Cardiac septum (tissue), 1 donor: ENCODE results near the gene TIAL1. TPM values are rescaled to one million over a fixed set of nuclear protein-coding genes. Genes with fewer than 3 reads are reported as not detected.
A peak's percentile ranks its signal among the peaks of the same experiment; 100 is the strongest.
"Not testable (repeated sequence)": the region's sequence is repeated elsewhere in the genome, so short reads cannot be mapped to it uniquely, and the experiment has no call there.

Experiments
- DNase-seq: peaks from one replicate; pipeline ENCODE4 v3.0.0-alpha.2; 2020; ENCODE audit warnings: low spot score
- intact Hi-C: fragments of 100-400 bp; cut with DNase I; formaldehyde crosslinking; loops from one replicate; pipeline ENCODE4 v1.14.0; 2022
- total RNA-seq: library from RNA; stranded (reverse); fragmentation: NEBNext Ultra II Directional; extraction: Animal tissue kit (Norgen Biotek cat#: 25700); gene quantifications from one replicate; pipeline ENCODE4 v1.2.1, GENCODE V29; 2021
- donor health status: DM: no; HTN: no; CAD: no.

TIAL1 gene
- total RNA-seq, 1 donor from 2014 or later = 75.0 TPM

GRCh38 chr10:119567978-119568377 is 28.8 kb downstream of the TIAL1 start:
- no peak for DNase-seq
- intact Hi-C loops = no loop called here

GRCh38 chr10:119562097-119562496 is 34.7 kb downstream of the TIAL1 start:
- intact Hi-C loops = no loop called here
- DNase-seq = no peak

GRCh38 chr10:119559511-119559910 is 37.3 kb downstream of the TIAL1 start:
- DNase-seq, intact Hi-C loops: not testable (repeated sequence)

GRCh38 chr10:119556081-119556480 is 40.7 kb downstream of the TIAL1 start:
- DNase-seq, intact Hi-C loops: not testable (repeated sequence)

- intact Hi-C loops = no loop called here
- no peak for DNase-seq
Observed at GRCh38 chr10:119555178-119555784, 41.5 kb downstream of the TIAL1 start.

GRCh38 chr10:119550827-119551226 is 45.9 kb downstream of the TIAL1 start:
- intact Hi-C loops = no loop called here
- DNase-seq = no peak

GRCh38 chr10:119549247-119549999 is 47.3 kb downstream of the TIAL1 start:
- DNase-seq = no peak
- intact Hi-C loops = loop anchor here (10.0 kb wide), 1 partner anchor 105 kb away; no protein-coding TSS in a partner anchor

- intact Hi-C loops = loop anchor here (10.0 kb wide), 1 partner anchor 101 kb away; no protein-coding TSS in a partner anchor
- DNase-seq = no peak
Observed at GRCh38 chr10:119546009-119546408, 50.8 kb downstream of the TIAL1 start.

GRCh38 chr10:119545310-119545709 is 51.5 kb downstream of the TIAL1 start:
- intact Hi-C loops = loop anchor here (10.0 kb wide), 1 partner anchor 101 kb away; no protein-coding TSS in a partner anchor
- DNase-seq = no peak

- intact Hi-C loops = loop anchor here (5.0 to 10.0 kb wide), 2 partner anchors 99 to 347 kb away; no protein-coding TSS in a partner anchor
- DNase-seq = no peak
Observed at GRCh38 chr10:119543814-119544642, 52.7 kb downstream of the TIAL1 start.

GRCh38 chr10:119542988-119543813 is 53.6 kb downstream of the TIAL1 start:
- DNase-seq = no peak
- intact Hi-C loops = loop anchor here (5.0 to 10.0 kb wide), 2 partner anchors 98 to 346 kb away; no protein-coding TSS in a partner anchor

GRCh38 chr10:119542357-119542987 is 54.3 kb downstream of the TIAL1 start, which contains the start of gene RGS10:
RGS10 (minus strand) TSS chr10:119542719; CDS start chr10:119542638, 81 bp downstream.
- intact Hi-C loops = loop anchor here (5.0 to 10.0 kb wide), 2 partner anchors 98 to 345 kb away; no protein-coding TSS in a partner anchor
- peak; percentile 84 for DNase-seq

GRCh38 chr10:119541459-119542356 is 55.1 kb downstream of the TIAL1 start:
- intact Hi-C loops = loop anchor here (5.0 to 10.0 kb wide), 2 partner anchors 97 to 344 kb away; no protein-coding TSS in a partner anchor
- no peak for DNase-seq

GRCh38 chr10:119541046-119541445 is 55.7 kb downstream of the TIAL1 start:
- intact Hi-C loops = loop anchor here (5.0 to 10.0 kb wide), 2 partner anchors 96 to 344 kb away; no protein-coding TSS in a partner anchor
- no peak for DNase-seq

- intact Hi-C loops = loop anchor here (5.0 to 10.0 kb wide), 2 partner anchors 95 to 343 kb away; no protein-coding TSS in a partner anchor
- no peak for DNase-seq
Observed at GRCh38 chr10:119540038-119540437, 56.7 kb downstream of the TIAL1 start.

- intact Hi-C loops = no loop called here
- DNase-seq = no peak
Observed at GRCh38 chr10:119539359-119539825, 57.4 kb downstream of the TIAL1 start.
